GM12891 (cell line): ENCODE measurements around the gene SPARCL1.

Experiments used
- POLR2A ChIP-seq: IDR thresholded peaks from 2 replicates; pipeline ENCODE4 v1.6.1; 2011; ENCODE audit warnings: low read depth, low read length, control low read depth
- POLR2AphosphoS5 ChIP-seq: IDR thresholded peaks from 2 replicates; pipeline ENCODE4 v1.6.1; 2011; ENCODE audit warnings: low read depth, low read length, control low read depth
- TAF1 ChIP-seq: IDR thresholded peaks from 2 replicates; pipeline ENCODE4 v1.6.1; 2011; ENCODE audit warnings: low read depth, low read length, control low read depth

- TF ChIP-seq POLR2A (no peak), POLR2AphosphoS5 (no peak), TAF1 (no peak)
Observed at GRCh38 chr4:87490664-87491369, 38.4 kb downstream of the SPARCL1 start.
